Measurements from ENCODE around the gene NEDD4L. TPM values are rescaled to one million over a fixed set of nuclear protein-coding genes. Genes with fewer than 3 reads are reported as not detected.

The NEDD4L gene
- total RNA-seq, 1 donor from 2014 or later: 3.8 TPM

- DNase-seq (ENCODE audit: low spot score): no peak
- Mint-ChIP-seq H3K36me3 (ENCODE audit: low read depth) (no peaks in the 10 kb centered on the region), H3K27ac (no peak overlapping the region), H3K4me3 (no peak overlapping the region), H3K27me3 (ENCODE audit: insufficient read depth) (peaks cover 4% of the 10 kb centered on the region), H3K4me1 (ENCODE audit: low read depth) (no peaks in the 10 kb centered on the region), H3K9me3 (no peaks in the 10 kb centered on the region)
- intact Hi-C loops (cut with micrococcal nuclease): no loop called here
These were observed 363.8 kb downstream of the NEDD4L start for GRCh38 chr18:58407649-58408407.

- Mint-ChIP-seq H3K4me1 (ENCODE audit: low read depth) (no peaks in the 10 kb centered on the region), H3K4me3 (no peak overlapping the region), H3K27ac (no peak overlapping the region), H3K36me3 (ENCODE audit: low read depth) (no peaks in the 10 kb centered on the region), H3K27me3 (ENCODE audit: insufficient read depth) (peaks cover 4% of the 10 kb centered on the region), H3K9me3 (no peaks in the 10 kb centered on the region)
- no peak for DNase-seq (ENCODE audit: low spot score)
- intact Hi-C loops (cut with micrococcal nuclease): no loop called here
These were observed 364.6 kb downstream of the NEDD4L start for GRCh38 chr18:58408665-58409064.

- Mint-ChIP-seq H3K4me1 (ENCODE audit: low read depth) (no peaks in the 10 kb centered on the region), H3K4me3 (no peak overlapping the region), H3K27ac (no peak overlapping the region), H3K9me3 (no peaks in the 10 kb centered on the region), H3K27me3 (ENCODE audit: insufficient read depth) (peaks cover 4% of the 10 kb centered on the region), H3K36me3 (ENCODE audit: low read depth) (no peaks in the 10 kb centered on the region)
- no peak for DNase-seq (ENCODE audit: low spot score)
- intact Hi-C loops (cut with micrococcal nuclease): no loop called here
These were observed 365.9 kb downstream of the NEDD4L start for GRCh38 chr18:58409802-58410445.

- intact Hi-C loops (cut with micrococcal nuclease): no loop called here
These were observed 367.3 kb downstream of the NEDD4L start for GRCh38 chr18:58411323-58411722.

GRCh38 chr18:58412844-58413666, 369.0 kb downstream of the NEDD4L start:
- no peak overlapping the region for H3K4me3 Mint-ChIP-seq
- intact Hi-C loops (cut with micrococcal nuclease): no loop called here

More at GRCh38 chr18:58411323-58411722, 367.3 kb downstream of the NEDD4L start:
- Mint-ChIP-seq H3K27me3 (ENCODE audit: insufficient read depth) (peaks cover 4% of the 10 kb centered on the region), H3K4me1 (ENCODE audit: low read depth) (no peaks in the 10 kb centered on the region), H3K36me3 (ENCODE audit: low read depth) (no peaks in the 10 kb centered on the region), H3K9me3 (no peaks in the 10 kb centered on the region), H3K4me3 (no peak overlapping the region), H3K27ac (no peak overlapping the region)
- DNase-seq (ENCODE audit: low spot score): no peak

GRCh38 chr18:58413667-58414628, 369.9 kb downstream of the NEDD4L start:
- Mint-ChIP-seq H3K36me3 (ENCODE audit: low read depth) (no peaks in the 10 kb centered on the region), H3K4me3 (no peak overlapping the region), H3K9me3 (no peaks in the 10 kb centered on the region), H3K27me3 (ENCODE audit: insufficient read depth) (peaks cover 6% of the 10 kb centered on the region), H3K27ac (no peak overlapping the region), H3K4me1 (ENCODE audit: low read depth) (no peaks in the 10 kb centered on the region)
- intact Hi-C loops (cut with micrococcal nuclease): no loop called here
- DNase-seq (ENCODE audit: low spot score): no peak

More at GRCh38 chr18:58412844-58413666, 369.0 kb downstream of the NEDD4L start:
- no peaks in the 10 kb centered on the region for H3K9me3 Mint-ChIP-seq
- DNase-seq (ENCODE audit: low spot score): no peak
- H3K36me3 Mint-ChIP-seq (ENCODE audit: low read depth): no peaks in the 10 kb centered on the region
- no peak overlapping the region for H3K27ac Mint-ChIP-seq
- H3K27me3 Mint-ChIP-seq (ENCODE audit: insufficient read depth): peaks cover 6% of the 10 kb centered on the region
- H3K4me1 Mint-ChIP-seq (ENCODE audit: low read depth): no peaks in the 10 kb centered on the region

- H3K4me1 Mint-ChIP-seq (ENCODE audit: low read depth): no peaks in the 10 kb centered on the region
These were observed 372.1 kb downstream of the NEDD4L start for GRCh38 chr18:58416014-58416703.

GRCh38 chr18:58416704-58417683, 373.0 kb downstream of the NEDD4L start:
- Mint-ChIP-seq H3K27ac (no peak overlapping the region), H3K36me3 (ENCODE audit: low read depth) (no peaks in the 10 kb centered on the region), H3K27me3 (ENCODE audit: insufficient read depth) (peaks cover 5% of the 10 kb centered on the region), H3K9me3 (peaks cover 6% of the 10 kb centered on the region), H3K4me1 (ENCODE audit: low read depth) (no peaks in the 10 kb centered on the region), H3K4me3 (no peak overlapping the region)
- no peak for DNase-seq (ENCODE audit: low spot score)
- intact Hi-C loops (cut with micrococcal nuclease): no loop called here

More at GRCh38 chr18:58416014-58416703, 372.1 kb downstream of the NEDD4L start:
- DNase-seq (ENCODE audit: low spot score): no peak
- Mint-ChIP-seq H3K27me3 (ENCODE audit: insufficient read depth) (peaks cover 6% of the 10 kb centered on the region), H3K27ac (no peak overlapping the region), H3K36me3 (ENCODE audit: low read depth) (no peaks in the 10 kb centered on the region), H3K9me3 (peaks cover 6% of the 10 kb centered on the region), H3K4me3 (no peak overlapping the region)
- intact Hi-C loops (cut with micrococcal nuclease): no loop called here

GRCh38 chr18:58417752-58418151, 373.7 kb downstream of the NEDD4L start:
- H3K27ac Mint-ChIP-seq: no peak overlapping the region
- H3K36me3 Mint-ChIP-seq (ENCODE audit: low read depth): no peaks in the 10 kb centered on the region
- H3K4me3 Mint-ChIP-seq: no peak overlapping the region
- intact Hi-C loops (cut with micrococcal nuclease): no loop called here
- H3K9me3 Mint-ChIP-seq: peaks cover 6% of the 10 kb centered on the region
- H3K4me1 Mint-ChIP-seq (ENCODE audit: low read depth): no peaks in the 10 kb centered on the region
- peaks cover 5% of the 10 kb centered on the region for H3K27me3 Mint-ChIP-seq (ENCODE audit: insufficient read depth)
- DNase-seq (ENCODE audit: low spot score): no peak

GRCh38 chr18:58418361-58418760, 374.3 kb downstream of the NEDD4L start:
- Mint-ChIP-seq H3K27ac (no peak overlapping the region), H3K27me3 (ENCODE audit: insufficient read depth) (peaks cover 5% of the 10 kb centered on the region), H3K4me1 (ENCODE audit: low read depth) (no peaks in the 10 kb centered on the region), H3K4me3 (no peak overlapping the region), H3K9me3 (peaks cover 6% of the 10 kb centered on the region), H3K36me3 (ENCODE audit: low read depth) (no peaks in the 10 kb centered on the region)
- no peak for DNase-seq (ENCODE audit: low spot score)
- intact Hi-C loops (cut with micrococcal nuclease): no loop called here

- DNase-seq (ENCODE audit: low spot score): no peak
- intact Hi-C loops (cut with micrococcal nuclease): no loop called here
- Mint-ChIP-seq H3K36me3 (ENCODE audit: low read depth) (no peaks in the 10 kb centered on the region), H3K4me3 (no peak overlapping the region), H3K27ac (no peak overlapping the region), H3K9me3 (peaks cover 6% of the 10 kb centered on the region), H3K4me1 (ENCODE audit: low read depth) (no peaks in the 10 kb centered on the region), H3K27me3 (ENCODE audit: insufficient read depth) (peaks cover 5% of the 10 kb centered on the region)
These were observed 375.7 kb downstream of the NEDD4L start for GRCh38 chr18:58419587-58420199.
